Tibial nerve (tissue), 4 donors: ENCODE results near the gene MET. TPM values are rescaled to one million over a fixed set of nuclear protein-coding genes. Genes with fewer than 3 reads are reported as not detected.
A peak's percentile ranks its signal among the peaks of the same experiment; 100 is the strongest.

Experiments used
- DNase-seq, 2 donors: peaks; one replicate each; pipeline ENCODE4 v3.0.0-alpha.2; 2019; ENCODE audit warnings: low spot score in 2 of 2
- H3K27ac ChIP-seq, 4 donors: fragments of 200-600 bp; sonication (generic) in 3 of 4; one replicate each; pipeline ENCODE4 v1.5.1; 2017 to 2019; ENCODE audit warnings: mild to moderate bottlenecking in 1 of 4
- H3K27me3 ChIP-seq, 2 donors: fragments of 200-600 bp; sonication (generic) in 1 of 2; one replicate each; pipeline versions ENCODE4 v1.5.1 to v1.6.0; 2017 to 2019
- H3K36me3 ChIP-seq, 3 donors: fragments of 200-600 bp; sonication (generic); one replicate each; pipeline ENCODE4 v1.5.1; 2018 to 2019
- H3K4me1 ChIP-seq, 4 donors: fragments of 200-600 bp; sonication (generic) in 3 of 4; one replicate each; pipeline ENCODE4 v1.5.1; 2017 to 2019
- H3K4me3 ChIP-seq, 4 donors: fragments of 200-600 bp; sonication (generic) in 3 of 4; one replicate each; pipeline ENCODE4 v1.5.1; 2017 to 2019; ENCODE audit warnings: mild to moderate bottlenecking in 1 of 4, moderate library complexity in 1 of 4
- H3K9me3 ChIP-seq, 4 donors: fragments of 200-600 bp; sonication (generic) in 3 of 4; one replicate each; pipeline ENCODE4 v1.5.1; 2017 to 2019
- CTCF ChIP-seq, 5 experiments: fragments of 200-600 bp in 3 of 5; fragments of 450-650 bp in 2 of 5; sonication (generic) in 3 of 5; IDR thresholded peaks; one replicate each; pipeline ENCODE4 v1.5.1; 2016 to 2019; ENCODE audit warnings: antibody characterized with exemption in 5 of 5, mild to moderate bottlenecking in 3 of 5, moderate library complexity in 2 of 5
- EP300 ChIP-seq, 2 donors: sonication (generic); formaldehyde crosslinking; IDR thresholded peaks; one replicate each; pipeline ENCODE4 v1.6.1; 2017; ENCODE audit warnings: antibody characterized with exemption in 2 of 2, mild to moderate bottlenecking in 1 of 2
- POLR2A ChIP-seq, 2 donors: fragments of 450-650 bp; IDR thresholded peaks; one replicate each; pipeline ENCODE4 v1.6.1; 2017; ENCODE audit warnings: antibody characterized with exemption in 2 of 2, mild to moderate bottlenecking in 2 of 2, moderate library complexity in 2 of 2
- WGBS, 2 donors: methylation state at CpG; one replicate each; pipeline ENCODE4 v1.1.5; 2018; 5-methylcytosine and 5-hydroxymethylcytosine counted together
- total RNA-seq, 4 donors: library from RNA; depleted of rRNA; stranded (reverse); fragments of >200 nt; gene quantifications; one replicate each; pipeline ENCODE4 v1.1.0, GENCODE V29; 2016

Gene MET
- total RNA-seq, 4 donors from 2014 or later = 22.6 to 49.8 (median 37.1) TPM

- no peaks in the 10 kb centered on the region for H3K9me3 ChIP-seq
- H3K27me3 ChIP-seq = no peaks in the 10 kb centered on the region
- H3K4me1 ChIP-seq = peaks cover 0 to 42% (median 15%) of the 10 kb centered on the region in 4 donors
- 80 to 86% methylated on average over 2 of the region's 2 CpGs for WGBS, 2 donors
- no peak for DNase-seq
- H3K4me3 ChIP-seq = no peak overlapping the region
- TF ChIP-seq POLR2A (IDR thresholded peaks at IDR 0.05) (no peak), CTCF (IDR thresholded peaks at IDR 0.05) (no peak), EP300 (IDR thresholded peaks at IDR 0.05) (no peak)
- peaks cover 0 to 38% (median 0%) of the 10 kb centered on the region in 3 donors for H3K36me3 ChIP-seq
- peak overlapping the region in 2 of 4 donors; percentile 75 to 79 for H3K27ac ChIP-seq
Measured at GRCh38 chr7:116781584-116781983, 109.6 kb downstream of the MET start.

- no peak for DNase-seq
- H3K9me3 ChIP-seq = no peaks in the 10 kb centered on the region
- peaks cover 0 to 42% (median 0%) of the 10 kb centered on the region in 3 donors for H3K36me3 ChIP-seq
- peaks cover 0 to 41% (median 15%) of the 10 kb centered on the region in 4 donors for H3K4me1 ChIP-seq
- WGBS, 2 donors = 15 to 18% methylated on average over 1 of the region's 1 CpG
- H3K4me3 ChIP-seq = no peak overlapping the region
- H3K27me3 ChIP-seq = no peaks in the 10 kb centered on the region
- TF ChIP-seq CTCF (IDR thresholded peaks at IDR 0.05) (no peak), EP300 (IDR thresholded peaks at IDR 0.05) (peak; percentile 24 to 60)
- H3K27ac ChIP-seq = peak overlapping the region in 2 of 4 donors; percentile 75 to 79
Measured at GRCh38 chr7:116782177-116782711, 110.2 kb downstream of the MET start.

GRCh38 chr7:116783666-116784318 lies 111.8 kb downstream of the MET start:
- Histone ChIP-seq H3K27me3 (no peaks in the 10 kb centered on the region), H3K9me3 (no peaks in the 10 kb centered on the region), H3K4me3 (no peak overlapping the region), H3K27ac (peak overlapping the region in 1 of 4 donors; percentile 20), H3K4me1 (peaks cover 0 to 31% (median 15%) of the 10 kb centered on the region in 4 donors), H3K36me3 (peaks cover 0 to 33% (median 0%) of the 10 kb centered on the region in 3 donors)
- no peak for TF ChIP-seq EP300 (IDR thresholded peaks at IDR 0.05)
- no peak for TF ChIP-seq POLR2A (IDR thresholded peaks at IDR 0.05)
- no peak for TF ChIP-seq CTCF (IDR thresholded peaks at IDR 0.05)
- 94 to 97% methylated on average over 4 of the region's 4 CpGs for WGBS, 2 donors
- DNase-seq = no peak

GRCh38 chr7:116784647-116785046 lies 112.7 kb downstream of the MET start:
- Histone ChIP-seq H3K27me3 (no peaks in the 10 kb centered on the region), H3K36me3 (peaks cover 0 to 27% (median 0%) of the 10 kb centered on the region in 3 donors), H3K27ac (peak overlapping the region in 1 of 4 donors; percentile 20), H3K9me3 (no peaks in the 10 kb centered on the region), H3K4me1 (peaks cover 0 to 31% (median 15%) of the 10 kb centered on the region in 4 donors), H3K4me3 (no peak overlapping the region)
- 93 to 95% methylated on average over 6 of the region's 6 CpGs for WGBS, 2 donors
- TF ChIP-seq POLR2A (IDR thresholded peaks at IDR 0.05) (no peak), CTCF (IDR thresholded peaks at IDR 0.05) (no peak), EP300 (IDR thresholded peaks at IDR 0.05) (no peak)
- DNase-seq = no peak

- DNase-seq = no peak
- H3K4me1 ChIP-seq = peaks cover 0 to 19% (median 7%) of the 10 kb centered on the region in 4 donors
- no peak overlapping the region for H3K27ac ChIP-seq
- H3K36me3 ChIP-seq = peaks cover 0 to 27% (median 0%) of the 10 kb centered on the region in 3 donors
- no peaks in the 10 kb centered on the region for H3K27me3 ChIP-seq
- no peaks in the 10 kb centered on the region for H3K9me3 ChIP-seq
- no peak overlapping the region for H3K4me3 ChIP-seq
- TF ChIP-seq POLR2A (IDR thresholded peaks at IDR 0.05) (no peak), EP300 (IDR thresholded peaks at IDR 0.05) (no peak), CTCF (IDR thresholded peaks at IDR 0.05) (no peak)
Measured at GRCh38 chr7:116785843-116786242, 113.8 kb downstream of the MET start.
